ENCODE measurements around the gene ZPBP.

The ZPBP gene

DNA sequence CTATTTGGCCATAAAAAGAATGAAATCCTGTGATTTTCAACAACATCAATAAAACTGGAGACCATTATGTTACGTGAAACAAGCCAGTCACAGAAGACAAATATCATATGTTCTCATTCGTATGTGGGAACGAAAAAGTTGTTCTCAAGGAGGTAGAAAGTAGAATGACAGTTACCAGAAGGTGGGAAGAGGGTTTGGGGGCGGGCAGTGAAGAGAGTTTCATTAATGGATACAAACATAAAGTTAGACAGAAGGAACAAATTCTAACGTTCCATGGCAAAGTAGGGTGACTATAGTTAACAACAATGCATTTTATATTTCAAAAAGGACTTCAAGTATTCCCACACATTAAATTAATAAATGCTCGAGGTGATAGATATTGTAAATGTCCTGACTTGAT lies 97.4 kb downstream of the ZPBP start:
- DNase-seq (ENCODE audit: low read depth), result no peak
- no peak overlapping the region for H3K4me3 ChIP-seq (ENCODE audit: low read depth, low read length)
- TF ChIP-seq POLR2A (IDR thresholded peaks at IDR 0.05; ENCODE audit: extremely low read depth, insufficient read length), result no peak
- no peak for TF ChIP-seq MYC (IDR thresholded peaks at IDR 0.05; ENCODE audit: low read depth, low read length)
- TF ChIP-seq, protein P1, sequence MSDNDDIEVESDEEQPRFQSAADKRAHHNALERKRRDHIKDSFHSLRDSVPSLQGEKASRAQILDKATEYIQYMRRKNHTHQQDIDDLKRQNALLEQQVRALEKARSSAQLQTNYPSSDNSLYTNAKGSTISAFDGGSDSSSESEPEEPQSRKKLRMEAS (IDR thresholded peaks at IDR 0.05; ENCODE audit: low read depth, low read length), result no peak
- TF ChIP-seq, protein P2, sequence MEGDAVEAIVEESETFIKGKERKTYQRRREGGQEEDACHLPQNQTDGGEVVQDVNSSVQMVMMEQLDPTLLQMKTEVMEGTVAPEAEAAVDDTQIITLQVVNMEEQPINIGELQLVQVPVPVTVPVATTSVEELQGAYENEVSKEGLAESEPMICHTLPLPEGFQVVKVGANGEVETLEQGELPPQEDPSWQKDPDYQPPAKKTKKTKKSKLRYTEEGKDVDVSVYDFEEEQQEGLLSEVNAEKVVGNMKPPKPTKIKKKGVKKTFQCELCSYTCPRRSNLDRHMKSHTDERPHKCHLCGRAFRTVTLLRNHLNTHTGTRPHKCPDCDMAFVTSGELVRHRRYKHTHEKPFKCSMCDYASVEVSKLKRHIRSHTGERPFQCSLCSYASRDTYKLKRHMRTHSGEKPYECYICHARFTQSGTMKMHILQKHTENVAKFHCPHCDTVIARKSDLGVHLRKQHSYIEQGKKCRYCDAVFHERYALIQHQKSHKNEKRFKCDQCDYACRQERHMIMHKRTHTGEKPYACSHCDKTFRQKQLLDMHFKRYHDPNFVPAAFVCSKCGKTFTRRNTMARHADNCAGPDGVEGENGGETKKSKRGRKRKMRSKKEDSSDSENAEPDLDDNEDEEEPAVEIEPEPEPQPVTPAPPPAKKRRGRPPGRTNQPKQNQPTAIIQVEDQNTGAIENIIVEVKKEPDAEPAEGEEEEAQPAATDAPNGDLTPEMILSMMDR (IDR thresholded peaks at IDR 0.05; ENCODE audit: low read depth, low read length), result no peak

DNA sequence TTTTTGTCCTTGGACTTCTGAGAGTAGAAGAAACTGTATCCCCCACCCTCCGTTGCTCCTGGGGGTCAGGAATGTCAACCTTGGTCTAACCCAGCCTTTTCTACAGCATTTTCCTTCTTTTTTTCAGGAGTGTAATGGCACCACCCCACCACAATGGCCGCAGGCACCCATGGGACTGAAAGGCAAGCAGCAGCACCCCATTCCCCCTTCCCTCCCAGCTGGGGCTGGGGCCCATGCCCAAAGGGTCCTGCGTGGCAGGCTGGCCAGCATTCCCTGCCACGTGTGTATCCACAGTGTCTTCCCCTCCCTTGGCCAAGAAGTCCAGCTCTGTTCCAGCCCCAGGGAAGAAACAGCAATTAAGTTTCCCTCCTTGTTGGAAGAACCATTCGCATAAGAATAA lies 106.9 kb downstream of the ZPBP start:
- TF ChIP-seq POLR2A (IDR thresholded peaks at IDR 0.05; ENCODE audit: extremely low read depth, insufficient read length) (no peak), MYC (IDR thresholded peaks at IDR 0.05; ENCODE audit: low read depth, low read length) (no peak)
- TF ChIP-seq, protein P1 (IDR thresholded peaks at IDR 0.05; ENCODE audit: low read depth, low read length), result no peak
- TF ChIP-seq, protein P2 (IDR thresholded peaks at IDR 0.05; ENCODE audit: low read depth, low read length), result no peak
- no peak overlapping the region for H3K4me3 ChIP-seq (ENCODE audit: low read depth, low read length)
- no peak for DNase-seq (ENCODE audit: low read depth)

DNA sequence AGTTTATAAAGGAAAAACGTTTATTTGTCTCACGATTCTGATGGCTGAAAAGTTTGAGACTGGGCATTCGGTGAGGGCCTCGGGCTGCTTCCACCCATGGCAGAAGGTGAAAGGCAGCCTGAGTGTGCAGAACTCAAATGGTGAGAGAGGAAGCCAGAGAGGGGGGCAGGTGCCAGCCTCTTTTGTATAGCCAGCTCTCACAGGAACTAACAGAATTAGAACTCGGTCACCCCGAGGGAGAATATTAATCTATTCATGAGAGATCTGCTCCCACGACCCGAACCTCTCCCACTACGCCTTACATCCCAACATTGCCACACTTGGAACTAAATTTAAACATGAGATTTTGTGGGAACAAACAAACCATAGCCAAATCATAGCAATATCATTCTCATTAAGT lies 112.6 kb downstream of the ZPBP start:
- no peak overlapping the region for H3K4me3 ChIP-seq (ENCODE audit: low read depth, low read length)
- DNase-seq (ENCODE audit: low read depth), result peak; percentile 21
- TF ChIP-seq, protein P1 (IDR thresholded peaks at IDR 0.05; ENCODE audit: low read depth, low read length), result no peak
- TF ChIP-seq MYC (IDR thresholded peaks at IDR 0.05; ENCODE audit: low read depth, low read length) (no peak), POLR2A (IDR thresholded peaks at IDR 0.05; ENCODE audit: extremely low read depth, insufficient read length) (no peak)
- TF ChIP-seq, protein P2 (IDR thresholded peaks at IDR 0.05; ENCODE audit: low read depth, low read length), result no peak

DNA sequence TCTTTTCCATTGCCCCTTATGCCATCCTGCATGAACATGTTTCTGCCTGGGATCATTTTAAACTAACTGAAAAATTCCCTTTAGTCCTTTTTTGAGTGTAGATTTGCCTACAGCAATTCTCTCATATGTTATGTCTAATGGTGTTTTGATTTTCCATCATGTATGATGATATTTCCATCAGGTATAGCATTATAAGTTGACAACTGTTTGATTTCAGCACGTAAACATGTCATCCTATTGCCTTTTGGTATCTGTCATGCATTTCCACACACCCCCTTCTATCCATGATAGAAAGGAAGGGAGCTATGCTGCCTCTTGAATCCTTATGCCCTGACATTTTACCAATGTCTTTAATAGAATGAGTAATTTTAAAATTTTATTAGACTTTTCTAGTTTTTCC lies 116.8 kb downstream of the ZPBP start:
- DNase-seq (ENCODE audit: low read depth), result no peak
- no peak overlapping the region for H3K4me3 ChIP-seq (ENCODE audit: low read depth, low read length)
- no peak for TF ChIP-seq POLR2A (IDR thresholded peaks at IDR 0.05; ENCODE audit: extremely low read depth, insufficient read length)
- TF ChIP-seq, protein P2 (IDR thresholded peaks at IDR 0.05; ENCODE audit: low read depth, low read length), result no peak
- TF ChIP-seq, protein P1 (IDR thresholded peaks at IDR 0.05; ENCODE audit: low read depth, low read length), result no peak
- TF ChIP-seq MYC (IDR thresholded peaks at IDR 0.05; ENCODE audit: low read depth, low read length), result no peak

DNA sequence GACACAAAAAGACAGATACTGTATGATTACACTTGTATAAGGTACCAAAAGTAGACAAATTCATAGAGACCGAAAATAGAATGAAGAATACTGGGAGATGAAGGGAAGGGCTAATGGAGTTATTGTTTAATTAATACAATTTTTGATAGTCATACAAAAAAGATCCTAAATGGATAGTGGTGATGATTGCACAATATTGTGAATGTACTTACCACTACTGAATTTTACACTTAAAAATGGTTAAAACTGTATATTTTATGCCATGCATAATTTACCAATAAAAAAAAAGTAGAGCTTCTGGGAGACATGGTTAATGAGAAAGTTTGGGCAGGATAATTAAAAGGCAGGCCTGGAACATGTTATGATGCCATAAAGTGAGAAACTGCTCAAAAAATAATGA lies 119.0 kb downstream of the ZPBP start:
- DNase-seq (ENCODE audit: low read depth), result no peak
- TF ChIP-seq POLR2A (IDR thresholded peaks at IDR 0.05; ENCODE audit: extremely low read depth, insufficient read length) (no peak), MYC (IDR thresholded peaks at IDR 0.05; ENCODE audit: low read depth, low read length) (no peak)
- TF ChIP-seq, protein P2 (IDR thresholded peaks at IDR 0.05; ENCODE audit: low read depth, low read length), result no peak

DNA sequence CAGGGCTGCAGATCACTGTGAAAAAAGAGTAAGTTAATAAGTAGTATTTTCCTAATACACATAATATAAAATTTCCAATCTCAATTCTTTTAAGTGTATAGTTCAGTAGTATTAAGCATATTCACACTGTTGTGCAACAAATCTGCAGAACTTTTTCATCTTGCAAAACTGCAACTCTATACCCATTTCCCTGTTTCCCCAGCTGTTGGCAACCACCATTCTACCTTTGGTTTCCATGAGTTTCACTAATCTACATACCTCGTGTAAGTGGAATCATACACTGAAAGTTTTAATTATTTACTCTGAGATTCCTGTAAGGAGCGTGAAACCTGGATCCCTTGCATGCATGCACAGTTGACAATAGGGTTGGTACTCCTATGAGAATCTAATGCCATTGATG lies 155.4 kb downstream of the ZPBP start:
- no peak for DNase-seq (ENCODE audit: low read depth)
- no peak overlapping the region for H3K4me3 ChIP-seq (ENCODE audit: low read depth, low read length)
- TF ChIP-seq, protein P2 (IDR thresholded peaks at IDR 0.05; ENCODE audit: low read depth, low read length), result no peak
- no peak for TF ChIP-seq POLR2A (IDR thresholded peaks at IDR 0.05; ENCODE audit: extremely low read depth, insufficient read length)
- TF ChIP-seq, protein P1 (IDR thresholded peaks at IDR 0.05; ENCODE audit: low read depth, low read length), result no peak

More for the DNA sequence above, 119.0 kb downstream of the ZPBP start:
- no peak overlapping the region for H3K4me3 ChIP-seq (ENCODE audit: low read depth, low read length)

Measured in NB4 (cell line).